ENCODE results near the gene TBC1D5.

DNA sequence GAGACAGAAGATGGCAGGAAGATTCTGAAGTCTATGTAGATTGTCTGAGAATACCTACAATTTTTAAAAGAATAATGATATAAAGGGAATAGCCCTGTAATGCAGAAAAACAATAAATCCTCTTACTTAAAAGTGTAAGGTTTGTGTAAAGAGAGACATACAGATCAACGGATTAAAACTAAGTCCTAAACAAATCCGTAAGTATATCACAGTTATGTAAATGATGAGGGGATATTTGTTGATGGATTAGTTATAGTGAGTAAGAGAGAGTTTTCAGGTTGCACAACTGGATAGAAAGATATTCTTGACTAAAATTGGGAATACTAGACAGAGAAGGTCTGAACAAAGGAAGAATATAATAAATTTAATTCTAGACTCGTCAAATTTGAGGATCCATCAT is 179.6 kb downstream of the TBC1D5 start:
- TF ChIP-seq CTCF (IDR thresholded peaks at IDR 0.05) (no peak), POLR2A (IDR thresholded peaks at IDR 0.05) (no peak)
